B cell (primary cell): ENCODE measurements around the gene SLC40A1. TPM values are rescaled to one million over a fixed set of nuclear protein-coding genes. Genes with fewer than 3 reads are reported as not detected.

Experiments
- ATAC-seq: fragments of 200-7000 bp; cut with Tn5 transposase; one replicate; pipeline ENCODE4 v1.10.0; 2021; ENCODE audit warnings: low read depth, mild to moderate bottlenecking, moderate number of reproducible peaks, moderate library complexity
- CTCF ChIA-PET: fragments of 350-600 bp; sonication (Branson Sonifier 250); formaldehyde crosslinking; loops from one replicate; lab custom pipeline; 2021; ENCODE audit warnings: antibody characterized with exemption, inconsistent platforms; lab: Charles Lee
- POLR2A ChIA-PET: fragments of 350-600 bp; sonication (Branson Sonifier 250); formaldehyde crosslinking; loops from one replicate; lab custom pipeline; 2021; ENCODE audit warnings: antibody characterized with exemption; lab: Charles Lee
- DNase-seq: peaks from one replicate; pipeline ENCODE4 v3.0.0; 2013
- H2AFZ ChIP-seq: 2 replicates; pipeline ENCODE4 v1.6.1; 2012; ENCODE audit warnings: mild to moderate bottlenecking, low read depth, low read length; ENCODE audit not compliant: insufficient read depth, poor library complexity, severe bottlenecking
- H3K27ac ChIP-seq, 2 donors: 1 replicate in 1 of 2; 2 replicates in 1 of 2; pipeline ENCODE4 v1.5.1; 2012 to 2013; ENCODE audit warnings: low read length in 2 of 2, mild to moderate bottlenecking in 2 of 2, moderate library complexity in 1 of 2
- H3K27me3 ChIP-seq, 4 experiments: fragments of 200-600 bp in 1 of 4; sonication (generic) in 1 of 4; replicated peaks in 1 of 4; 1 replicate in 2 of 4; 2 replicates in 2 of 4; pipeline versions ENCODE4 v1.6.1 to v1.7.0; 2013 to 2016; ENCODE audit warnings: low read length in 3 of 4, mild to moderate bottlenecking in 2 of 4, mixed read lengths in 1 of 4, moderate library complexity in 1 of 4; ENCODE audit not compliant: insufficient read depth in 4 of 4, control insufficient read depth in 3 of 4; ENCODE audit errors: control extremely low read depth in 1 of 4
- H3K36me3 ChIP-seq, 2 experiments: replicated peaks in 1 of 2; 1 replicate in 1 of 2; 2 replicates in 1 of 2; pipeline versions ENCODE4 v1.6.1 to v1.7.1; 2013; ENCODE audit warnings: low read length in 1 of 2; ENCODE audit not compliant: insufficient read depth in 2 of 2, control insufficient read depth in 1 of 2; ENCODE audit errors: control extremely low read depth in 1 of 2, extremely low read depth in 1 of 2
- H3K4me1 ChIP-seq, 2 donors: fragments of 200-600 bp in 1 of 2; sonication (generic) in 1 of 2; 1 replicate in 1 of 2; 2 replicates in 1 of 2; pipeline versions ENCODE4 v1.5.1 to v1.6.1; 2013 to 2017; ENCODE audit warnings: low read length in 2 of 2; ENCODE audit not compliant: control insufficient read depth in 2 of 2, insufficient read depth in 2 of 2
- H3K4me2 ChIP-seq: replicated peaks from 2 replicates; pipeline ENCODE3; 2012; ENCODE audit warnings: mild to moderate bottlenecking, low read depth, low read length; ENCODE audit not compliant: poor library complexity, severe bottlenecking
- H3K4me3 ChIP-seq, 5 experiments: fragments of 200-600 bp in 1 of 5; sonication (generic) in 1 of 5; 1 replicate in 3 of 5; 2 replicates in 2 of 5; pipeline versions ENCODE4 v1.5.1 to v1.7.0; 2011 to 2016; ENCODE audit warnings: low read length in 4 of 5, mild to moderate bottlenecking in 4 of 5, low read depth in 2 of 5, control low read depth in 1 of 5, moderate library complexity in 1 of 5; ENCODE audit not compliant: insufficient read depth in 1 of 5; ENCODE audit errors: control extremely low read depth in 1 of 5, extremely low read depth in 1 of 5
- H3K79me2 ChIP-seq: fragments of 200-600 bp; sonication (generic); one replicate; pipeline ENCODE4 v1.6.0; 2016; ENCODE audit warnings: low read length; ENCODE audit not compliant: control insufficient read depth, insufficient read depth
- H3K9ac ChIP-seq: fragments of 200-600 bp; sonication (generic); 2 replicates; pipeline ENCODE4 v1.6.1; 2017; ENCODE audit warnings: mild to moderate bottlenecking, low read length, moderate library complexity
- H3K9me3 ChIP-seq, 3 donors: one replicate each; pipeline versions ENCODE4 v1.6.1 to v1.7.1; 2013; ENCODE audit warnings: low read length in 2 of 3; ENCODE audit not compliant: control insufficient read depth in 2 of 3, insufficient read depth in 1 of 3; ENCODE audit errors: control extremely low read depth in 1 of 3
- H4K20me1 ChIP-seq: 2 replicates; pipeline ENCODE4 v1.6.0; 2012; ENCODE audit warnings: mild to moderate bottlenecking, low read length; ENCODE audit not compliant: insufficient read depth, control insufficient read depth, poor library complexity, severe bottlenecking
- H3K27ac Mint-ChIP-seq: one replicate; pipeline ENCODE4 v1.8.0; 2021; ENCODE audit warnings: mixed read lengths
- H3K27me3 Mint-ChIP-seq: one replicate; pipeline ENCODE4 v1.8.0; 2021; ENCODE audit warnings: mixed read lengths
- H3K4me1 Mint-ChIP-seq: one replicate; pipeline ENCODE4 v1.8.0; 2021; ENCODE audit warnings: mixed read lengths
- H3K4me3 Mint-ChIP-seq: one replicate; pipeline ENCODE4 v1.8.0; 2021; ENCODE audit warnings: mixed read lengths
- H3K9me3 Mint-ChIP-seq: one replicate; pipeline ENCODE4 v1.8.0; 2022; ENCODE audit warnings: mixed read lengths; ENCODE audit not compliant: insufficient read depth
- EZH2 ChIP-seq: IDR thresholded peaks from 2 replicates; pipeline ENCODE4 v1.6.1; 2012; ENCODE audit warnings: borderline replicate concordance, low read depth, mild to moderate bottlenecking, moderate library complexity, low read length; ENCODE audit not compliant: insufficient read depth, poor library complexity, severe bottlenecking
- WGBS: methylation state at CpG from one replicate; pipeline ENCODE4 v1.1.5; 2013; ENCODE audit warnings: missing lambda C conversion rate; ENCODE audit not compliant: insufficient coverage; 5-methylcytosine and 5-hydroxymethylcytosine counted together
- intact Hi-C: fragments of 100-400 bp; cut with micrococcal nuclease; formaldehyde crosslinking; loops from one replicate; pipeline ENCODE4 v1.10.0; 2022
- polyA plus RNA-seq: library from polyadenylated mRNA; depleted of rRNA; stranded (reverse); fragments of >200 nt; gene quantifications from 2 replicates; pipeline ENCODE4 v1.2.3, GENCODE V29; 2012
- total RNA-seq, 2 donors: library from RNA; stranded (reverse); fragments of 120-200 nt in 1 of 2; gene quantifications; 1 replicate in 1 of 2; 2 replicates in 1 of 2; pipeline versions ENCODE4 v1.2.3 to v1.2.4, GENCODE V29; 2013 to 2022
- TF ChIP-seq, protein P1 (sequence below): fragments of 200-600 bp; IDR thresholded peaks from one replicate; pipeline ENCODE4 v1.8.0; 2022; ENCODE audit warnings: antibody characterized with exemption, mild to moderate bottlenecking

SLC40A1 gene
- total and polyA plus RNA-seq, 2 donors (not counting 1 experiment from before 2014, with no cell fraction given): 0.07 to 0.39 TPM

DNA sequence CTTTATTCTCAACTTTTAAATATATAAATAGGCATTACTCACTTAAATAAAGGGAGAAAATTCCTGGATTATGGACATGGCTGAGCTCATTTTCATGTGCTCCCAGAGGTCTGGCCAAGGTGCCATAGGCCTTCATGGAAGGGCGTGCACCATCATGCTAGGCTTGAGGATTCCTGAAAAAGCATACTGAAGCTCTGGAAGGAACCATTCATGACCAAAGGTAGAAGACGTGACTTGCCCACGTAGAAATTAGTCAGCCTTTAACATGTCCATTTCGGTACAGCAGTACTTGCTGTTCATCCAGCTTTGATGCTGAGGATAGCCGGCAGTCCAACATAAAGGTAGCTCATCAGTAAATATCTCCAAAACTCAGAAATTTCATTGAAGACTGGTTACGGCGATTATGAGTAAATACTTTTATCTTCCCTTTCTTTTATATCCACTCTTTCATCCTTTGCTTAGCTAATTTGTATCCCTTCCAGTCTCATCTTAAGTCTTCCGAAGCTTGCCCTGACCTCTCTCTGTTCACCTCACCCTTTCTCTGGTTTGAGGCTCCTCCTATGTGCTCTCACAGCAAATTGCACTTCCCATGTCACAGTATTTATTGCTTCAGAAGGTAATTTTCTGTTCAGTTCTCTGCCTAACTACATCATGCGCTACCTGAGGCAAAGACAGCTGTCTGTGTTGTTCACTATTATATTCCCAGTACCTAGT lies 48.4 kb upstream of the SLC40A1 start:
- H3K4me1 Mint-ChIP-seq: no peaks in the 10 kb centered on the region
- no peak overlapping the region for H2AFZ ChIP-seq
- H3K4me3 ChIP-seq: no peak overlapping the region

DNA sequence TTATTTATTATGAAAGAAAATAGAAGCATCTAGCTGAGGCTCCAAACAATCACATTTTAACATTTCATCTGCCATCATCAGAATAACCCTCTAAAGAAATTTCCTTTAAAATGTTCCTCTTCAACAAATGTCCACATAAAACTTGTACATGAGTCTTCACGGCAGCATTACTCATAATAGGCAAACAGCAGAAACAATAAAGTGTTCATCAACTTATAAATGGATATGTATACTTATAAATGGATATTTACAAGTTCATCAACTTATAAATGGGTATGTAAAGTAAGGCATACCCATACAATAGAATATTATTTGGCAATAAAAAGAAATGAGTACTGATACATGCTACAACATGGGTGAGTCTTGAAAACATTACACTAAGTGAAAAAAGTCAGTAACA lies 47.2 kb upstream of the SLC40A1 start:
- WGBS: no CpG with 5 or more reads among the region's 1 CpG
- ChIA-PET CTCF (no interaction called here), POLR2A (no interaction called here)
- Histone ChIP-seq H2AFZ (no peak overlapping the region), H3K4me3 (no peak overlapping the region), H4K20me1 (no peaks in the 10 kb centered on the region), H3K4me2 (no peak overlapping the region), H3K27me3 (no peaks in the 10 kb centered on the region), H3K9ac (no peak overlapping the region), H3K9me3 (no peaks in the 10 kb centered on the region), H3K36me3 (no peaks in the 10 kb centered on the region), H3K27ac (no peak overlapping the region), H3K4me1 (no peaks in the 10 kb centered on the region), H3K79me2 (no peaks in the 10 kb centered on the region)
- H3K4me3 Mint-ChIP-seq: no peak overlapping the region
- intact Hi-C loops: no loop called here
- TF ChIP-seq EZH2: no peak
- TF ChIP-seq, protein P1, sequence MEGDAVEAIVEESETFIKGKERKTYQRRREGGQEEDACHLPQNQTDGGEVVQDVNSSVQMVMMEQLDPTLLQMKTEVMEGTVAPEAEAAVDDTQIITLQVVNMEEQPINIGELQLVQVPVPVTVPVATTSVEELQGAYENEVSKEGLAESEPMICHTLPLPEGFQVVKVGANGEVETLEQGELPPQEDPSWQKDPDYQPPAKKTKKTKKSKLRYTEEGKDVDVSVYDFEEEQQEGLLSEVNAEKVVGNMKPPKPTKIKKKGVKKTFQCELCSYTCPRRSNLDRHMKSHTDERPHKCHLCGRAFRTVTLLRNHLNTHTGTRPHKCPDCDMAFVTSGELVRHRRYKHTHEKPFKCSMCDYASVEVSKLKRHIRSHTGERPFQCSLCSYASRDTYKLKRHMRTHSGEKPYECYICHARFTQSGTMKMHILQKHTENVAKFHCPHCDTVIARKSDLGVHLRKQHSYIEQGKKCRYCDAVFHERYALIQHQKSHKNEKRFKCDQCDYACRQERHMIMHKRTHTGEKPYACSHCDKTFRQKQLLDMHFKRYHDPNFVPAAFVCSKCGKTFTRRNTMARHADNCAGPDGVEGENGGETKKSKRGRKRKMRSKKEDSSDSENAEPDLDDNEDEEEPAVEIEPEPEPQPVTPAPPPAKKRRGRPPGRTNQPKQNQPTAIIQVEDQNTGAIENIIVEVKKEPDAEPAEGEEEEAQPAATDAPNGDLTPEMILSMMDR: no peak
- DNase-seq (no peak), ATAC-seq (no peak)
- H3K9me3 Mint-ChIP-seq: no peaks in the 10 kb centered on the region
- H3K4me1 Mint-ChIP-seq: no peaks in the 10 kb centered on the region
- peaks cover 18% of the 10 kb centered on the region for H3K27me3 Mint-ChIP-seq
- H3K27ac Mint-ChIP-seq: no peak overlapping the region

More for the DNA sequence above, 48.4 kb upstream of the SLC40A1 start:
- no peak overlapping the region for H3K4me3 Mint-ChIP-seq
- ATAC-seq (no peak), DNase-seq (no peak)
- no peak overlapping the region for H3K4me2 ChIP-seq
- H3K27ac ChIP-seq: no peak overlapping the region
- intact Hi-C loops: no loop called here
- no peak overlapping the region for H3K27ac Mint-ChIP-seq
- WGBS: 97% methylated on average over 8 of the region's 9 CpGs
- no peaks in the 10 kb centered on the region for H3K36me3 ChIP-seq
- TF ChIP-seq, protein P1: no peak
- TF ChIP-seq EZH2: no peak
- ChIA-PET CTCF (interaction anchor here (0.7 to 1.1 kb wide), 3 partner anchors 9 to 170 kb away, joined by 3 read pairs; no protein-coding TSS in a partner anchor), POLR2A (no interaction called here)
- H3K4me1 ChIP-seq: no peaks in the 10 kb centered on the region
- no peaks in the 10 kb centered on the region for H3K9me3 ChIP-seq
- no peaks in the 10 kb centered on the region for H3K27me3 ChIP-seq
- H3K79me2 ChIP-seq: no peaks in the 10 kb centered on the region
- peaks cover 18% of the 10 kb centered on the region for H3K27me3 Mint-ChIP-seq
- H4K20me1 ChIP-seq: no peaks in the 10 kb centered on the region
- H3K9me3 Mint-ChIP-seq: no peaks in the 10 kb centered on the region
- no peak overlapping the region for H3K9ac ChIP-seq
